Nephron (organoid): Measurements from ENCODE around the gene RNF151.

ENCODE experiments used
- H3K27ac Mint-ChIP-seq, 3 experiments: 2 replicates each; pipeline ENCODE4 v1.8.0; 2020; ENCODE audit warnings: mixed read lengths in 3 of 3, mild to moderate bottlenecking in 2 of 3, moderate library complexity in 1 of 3
- H3K27me3 Mint-ChIP-seq: 2 replicates; pipeline ENCODE4 v1.8.0; 2021; ENCODE audit warnings: low read depth, mild to moderate bottlenecking, moderate library complexity, mixed read lengths
- H3K36me3 Mint-ChIP-seq: 2 replicates; pipeline ENCODE4 v1.8.0; 2020; ENCODE audit warnings: low read depth, mixed read lengths
- H3K4me1 Mint-ChIP-seq: 2 replicates; pipeline ENCODE4 v1.8.0; 2020; ENCODE audit warnings: mixed read lengths
- H3K4me3 Mint-ChIP-seq, 3 experiments: 2 replicates each; pipeline ENCODE4 v1.8.0; 2020; ENCODE audit warnings: mild to moderate bottlenecking in 3 of 3, mixed read lengths in 3 of 3, moderate library complexity in 2 of 3
- H3K9me3 Mint-ChIP-seq: 2 replicates; pipeline ENCODE4 v1.8.0; 2020; ENCODE audit warnings: mixed read lengths
- TF ChIP-seq, protein P1 (sequence below), 3 experiments: fragments of 200-600 bp; sonication (generic); IDR thresholded peaks; one replicate each; pipeline ENCODE4 v1.5.0; 2021; ENCODE audit warnings: antibody characterized with exemption in 3 of 3; ENCODE audit not compliant: unreplicated experiment in 3 of 3

The RNF151 gene

DNA sequence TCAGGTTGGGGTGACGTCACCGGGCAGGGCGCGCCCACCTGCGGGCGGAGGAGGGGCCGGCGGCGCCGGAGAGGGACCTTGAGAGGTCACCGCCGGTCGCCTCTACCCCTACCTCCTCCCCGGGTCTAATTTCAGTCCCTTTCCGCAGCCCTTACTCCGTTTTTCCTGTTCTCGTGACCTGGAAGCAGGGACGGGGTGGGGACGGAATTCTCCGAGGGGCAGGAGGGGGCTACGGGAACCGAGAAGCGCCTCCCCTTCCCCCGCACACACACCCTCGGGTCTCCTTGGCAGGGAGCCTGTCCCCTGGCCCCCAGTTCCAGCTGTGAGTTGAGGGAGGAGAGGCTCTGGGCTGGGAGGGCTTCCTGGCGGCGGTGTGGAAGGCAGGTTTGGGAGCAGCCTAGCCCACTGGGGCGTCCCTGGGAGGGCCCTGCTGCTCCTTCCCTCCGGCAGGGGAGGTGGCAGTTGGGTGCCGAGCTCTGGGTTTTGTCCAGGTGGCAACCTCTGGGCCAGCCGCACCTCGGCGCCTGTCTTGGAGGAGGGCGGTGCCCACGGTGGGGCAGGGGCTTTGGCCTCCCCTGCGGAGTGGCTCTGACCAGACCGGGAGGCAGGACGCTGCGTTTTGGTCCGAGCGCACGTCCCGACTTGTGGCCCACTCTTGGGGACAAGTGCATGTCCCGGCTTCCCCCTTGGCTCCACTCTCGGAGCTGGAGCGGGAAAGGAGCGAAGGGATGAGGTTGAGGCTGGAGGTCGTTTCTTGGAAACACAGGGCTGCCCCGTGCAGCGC, 23.9 kb downstream of the RNF151 start:
- H3K27ac Mint-ChIP-seq, result no peak overlapping the region
- TF ChIP-seq, protein P1, sequence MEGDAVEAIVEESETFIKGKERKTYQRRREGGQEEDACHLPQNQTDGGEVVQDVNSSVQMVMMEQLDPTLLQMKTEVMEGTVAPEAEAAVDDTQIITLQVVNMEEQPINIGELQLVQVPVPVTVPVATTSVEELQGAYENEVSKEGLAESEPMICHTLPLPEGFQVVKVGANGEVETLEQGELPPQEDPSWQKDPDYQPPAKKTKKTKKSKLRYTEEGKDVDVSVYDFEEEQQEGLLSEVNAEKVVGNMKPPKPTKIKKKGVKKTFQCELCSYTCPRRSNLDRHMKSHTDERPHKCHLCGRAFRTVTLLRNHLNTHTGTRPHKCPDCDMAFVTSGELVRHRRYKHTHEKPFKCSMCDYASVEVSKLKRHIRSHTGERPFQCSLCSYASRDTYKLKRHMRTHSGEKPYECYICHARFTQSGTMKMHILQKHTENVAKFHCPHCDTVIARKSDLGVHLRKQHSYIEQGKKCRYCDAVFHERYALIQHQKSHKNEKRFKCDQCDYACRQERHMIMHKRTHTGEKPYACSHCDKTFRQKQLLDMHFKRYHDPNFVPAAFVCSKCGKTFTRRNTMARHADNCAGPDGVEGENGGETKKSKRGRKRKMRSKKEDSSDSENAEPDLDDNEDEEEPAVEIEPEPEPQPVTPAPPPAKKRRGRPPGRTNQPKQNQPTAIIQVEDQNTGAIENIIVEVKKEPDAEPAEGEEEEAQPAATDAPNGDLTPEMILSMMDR (IDR thresholded peaks at IDR 0.05; ENCODE audit: unreplicated experiment in 3 of 3), result no peak
- H3K27me3 Mint-ChIP-seq, result peaks cover 66% of the 10 kb centered on the region
- H3K4me3 Mint-ChIP-seq, result peak overlapping the region in 2 of 3 experiments; percentile 56 to 79
- H3K36me3 Mint-ChIP-seq, result peaks cover 16% of the 10 kb centered on the region
- H3K4me1 Mint-ChIP-seq, result peaks cover 9% of the 10 kb centered on the region
- H3K9me3 Mint-ChIP-seq, result no peaks in the 10 kb centered on the region

DNA sequence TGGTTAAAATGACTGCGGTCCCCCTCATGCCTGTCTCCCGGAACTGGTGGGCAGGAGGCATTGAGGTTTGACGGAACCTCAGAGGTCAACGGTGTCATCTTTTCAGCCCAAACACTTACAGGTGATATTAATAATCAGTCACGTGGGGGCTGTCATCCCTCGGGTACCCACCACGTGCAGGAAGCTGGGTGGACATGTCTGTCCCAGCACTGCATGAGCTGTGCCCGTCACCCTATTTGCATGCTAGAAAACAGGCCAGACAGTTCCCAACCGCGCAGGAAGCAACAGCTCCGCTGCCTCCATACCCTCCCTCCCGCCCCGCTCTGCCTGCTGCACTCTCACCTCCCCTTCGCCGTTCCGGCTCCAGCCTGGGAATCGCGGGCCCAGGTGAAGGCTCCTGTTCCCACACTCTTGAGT, 24.5 kb downstream of the RNF151 start:
- peaks cover 66% of the 10 kb centered on the region for H3K27me3 Mint-ChIP-seq
- peaks cover 9% of the 10 kb centered on the region for H3K4me1 Mint-ChIP-seq
- peaks cover 18% of the 10 kb centered on the region for H3K36me3 Mint-ChIP-seq
- peak overlapping the region in 2 of 3 experiments; percentile 56 to 57 for H3K4me3 Mint-ChIP-seq
- TF ChIP-seq, protein P1 (IDR thresholded peaks at IDR 0.05; ENCODE audit: unreplicated experiment in 3 of 3), result no peak
- H3K9me3 Mint-ChIP-seq, result no peaks in the 10 kb centered on the region
- H3K27ac Mint-ChIP-seq, result no peak overlapping the region

DNA sequence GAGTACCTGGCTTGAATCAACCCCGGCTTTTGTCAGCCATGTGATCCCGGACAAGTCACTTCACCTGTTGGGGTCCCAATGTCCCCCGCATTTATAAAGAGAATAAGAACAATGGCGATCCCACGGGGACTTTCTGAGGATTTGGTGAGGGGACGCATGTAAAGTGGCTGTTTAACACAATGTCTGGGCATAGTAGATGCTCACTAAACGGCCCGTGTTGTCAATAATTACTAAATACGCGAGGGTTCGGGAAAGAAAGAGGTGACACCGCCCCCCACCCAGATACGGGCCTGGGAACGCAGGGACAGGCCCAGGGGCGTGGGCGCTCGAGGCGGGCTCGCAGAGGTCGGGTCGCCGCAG, 24.9 kb downstream of the RNF151 start:
- peaks cover 14% of the 10 kb centered on the region for H3K36me3 Mint-ChIP-seq
- peaks cover 66% of the 10 kb centered on the region for H3K27me3 Mint-ChIP-seq
- peak overlapping the region in 2 of 3 experiments; percentile 56 to 57 for H3K4me3 Mint-ChIP-seq
- peaks cover 9% of the 10 kb centered on the region for H3K4me1 Mint-ChIP-seq
- H3K9me3 Mint-ChIP-seq, result no peaks in the 10 kb centered on the region
- H3K27ac Mint-ChIP-seq, result no peak overlapping the region
- TF ChIP-seq, protein P1 (IDR thresholded peaks at IDR 0.05; ENCODE audit: unreplicated experiment in 3 of 3), result no peak

DNA sequence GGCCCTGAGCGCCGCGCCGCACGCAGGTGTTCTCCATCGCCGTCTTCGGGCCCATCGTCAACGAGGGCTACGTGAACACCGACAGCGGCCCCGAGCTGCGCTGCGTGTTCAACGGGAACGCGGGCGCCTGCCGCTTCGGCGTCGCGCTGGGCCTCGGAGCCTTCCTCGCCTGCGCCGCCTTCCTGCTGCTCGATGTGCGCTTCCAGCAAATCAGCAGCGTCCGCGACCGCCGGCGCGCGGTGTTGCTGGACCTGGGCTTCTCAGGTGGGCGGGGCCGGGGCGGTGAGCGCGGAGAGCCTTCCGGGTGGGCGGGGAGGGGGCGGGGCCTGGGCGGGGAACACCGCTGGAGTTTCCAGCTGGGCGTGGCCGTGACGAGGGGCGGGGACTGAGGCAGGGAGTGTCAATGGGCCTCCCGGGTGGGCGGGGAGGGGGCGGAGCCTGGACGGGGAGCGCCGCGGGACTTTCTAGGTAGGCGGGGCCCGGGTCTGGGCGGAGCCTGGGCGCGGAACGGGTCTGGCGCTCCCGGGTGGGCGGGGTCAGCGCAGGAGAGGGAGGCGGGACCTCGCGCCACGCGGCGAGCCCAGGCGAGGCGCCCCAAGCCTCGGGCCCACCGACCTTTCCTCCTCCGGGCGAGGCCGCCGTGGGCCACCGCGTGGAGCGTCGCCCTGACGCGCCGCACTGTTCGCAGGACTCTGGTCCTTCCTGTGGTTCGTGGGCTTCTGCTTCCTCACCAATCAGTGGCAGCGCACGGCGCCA, 25.5 kb downstream of the RNF151 start:
- H3K4me3 Mint-ChIP-seq, result peak overlapping the region in 2 of 3 experiments; percentile 21 to 38
- H3K4me1 Mint-ChIP-seq, result peaks cover 9% of the 10 kb centered on the region
- H3K9me3 Mint-ChIP-seq, result no peaks in the 10 kb centered on the region
- peaks cover 10% of the 10 kb centered on the region for H3K36me3 Mint-ChIP-seq
- peaks cover 61% of the 10 kb centered on the region for H3K27me3 Mint-ChIP-seq
- TF ChIP-seq, protein P1 (IDR thresholded peaks at IDR 0.05; ENCODE audit: unreplicated experiment in 3 of 3), result no peak
- H3K27ac Mint-ChIP-seq, result no peak overlapping the region

DNA sequence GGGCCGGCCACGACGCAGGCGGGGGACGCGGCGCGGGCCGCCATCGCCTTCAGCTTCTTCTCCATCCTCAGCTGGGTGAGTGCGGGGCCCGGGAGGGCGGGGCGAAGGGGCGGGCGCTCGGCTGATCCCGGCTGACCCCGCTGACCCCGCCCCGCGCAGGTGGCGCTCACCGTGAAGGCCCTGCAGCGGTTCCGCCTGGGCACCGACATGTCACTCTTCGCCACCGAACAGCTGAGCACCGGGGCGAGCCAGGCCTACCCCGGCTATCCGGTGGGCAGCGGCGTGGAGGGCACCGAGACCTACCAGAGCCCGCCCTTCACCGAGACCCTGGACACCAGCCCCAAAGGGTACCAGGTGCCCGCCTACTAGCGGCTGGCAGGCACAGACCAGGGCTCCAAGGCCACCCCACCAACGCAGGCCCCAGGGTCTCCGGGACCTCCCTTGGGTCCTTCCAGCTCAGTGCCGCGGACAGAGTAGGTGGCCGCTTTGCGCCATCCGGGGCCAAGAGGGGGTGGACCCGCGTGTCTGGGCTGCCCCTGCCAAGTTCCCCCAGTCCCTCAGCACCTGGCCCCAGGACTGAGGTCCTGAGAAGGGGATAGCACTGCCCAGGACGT, 26.2 kb downstream of the RNF151 start:
- Mint-ChIP-seq H3K27me3 (peaks cover 56% of the 10 kb centered on the region), H3K36me3 (peaks cover 14% of the 10 kb centered on the region), H3K4me3 (no peak overlapping the region), H3K4me1 (peaks cover 9% of the 10 kb centered on the region), H3K9me3 (no peaks in the 10 kb centered on the region), H3K27ac (no peak overlapping the region)
- TF ChIP-seq, protein P1 (IDR thresholded peaks at IDR 0.05; ENCODE audit: unreplicated experiment in 3 of 3), result no peak
